ENCODE measurements around the gene PLEKHO2. TPM values are rescaled to one million over a fixed set of nuclear protein-coding genes. Genes with fewer than 3 reads are reported as not detected.

Gene PLEKHO2
- total and polyA plus RNA-seq, 2 experiments from 2014 or later, result 9.0 to 29.4 TPM

DNA sequence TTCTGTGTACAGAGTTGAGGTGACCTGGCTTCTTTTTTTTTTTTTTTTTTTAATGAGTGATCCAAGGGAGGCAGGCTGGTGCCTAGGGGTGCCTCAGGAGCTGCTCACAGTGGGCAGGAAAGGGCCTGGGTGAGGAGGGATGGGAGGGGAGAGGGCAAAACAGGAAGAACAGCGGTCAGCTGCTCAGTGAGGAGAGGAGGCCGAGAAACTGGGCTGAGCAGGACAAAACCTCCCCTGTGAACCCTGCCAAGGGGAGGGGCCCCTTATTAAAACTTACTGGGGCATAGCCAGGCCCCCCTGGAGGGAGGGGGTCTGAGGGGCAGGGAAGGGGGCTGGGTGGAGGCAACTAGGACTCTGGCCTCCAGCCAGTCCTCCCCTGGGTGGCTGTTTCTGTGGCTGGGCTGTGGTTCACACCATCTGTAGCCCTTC, 3.5 kb downstream of the PLEKHO2 start:
- peaks cover 58% of the 10 kb centered on the region for H3K4me1 ChIP-seq (ENCODE audit: insufficient read depth)
- H3K4me2 ChIP-seq, result peak overlapping the region; percentile 94; the same call in 1 of the 2 replicates
- DNase-seq (ENCODE audit: low spot score), result no peak
- H4K20me1 ChIP-seq (replicated peaks; ENCODE audit: insufficient read depth), result peaks cover 67% of the 10 kb centered on the region
- no peak overlapping the region for H3K27ac ChIP-seq (ENCODE audit: low read depth)
- H3K79me2 ChIP-seq (replicated peaks; ENCODE audit: insufficient read depth), result peaks cover 77% of the 10 kb centered on the region
- Mint-ChIP-seq H3K4me3 (peak overlapping the region; percentile 95; the same call in 1 of the 3 replicates), H3K9me3 (no peaks in the 10 kb centered on the region), H3K27me3 (ENCODE audit: insufficient read depth, low read depth, poor library complexity) (peaks cover 16% of the 10 kb centered on the region), H3K36me3 (ENCODE audit: low read depth) (peaks cover 24% of the 10 kb centered on the region), H3K27ac (no peak overlapping the region), H3K4me1 (peaks cover 61% of the 10 kb centered on the region)
- peaks cover 23% of the 10 kb centered on the region for H3F3A ChIP-seq (replicated peaks; ENCODE audit: low read depth)
- peaks cover 6% of the 10 kb centered on the region; the same call in 1 of the 2 replicates for H3K36me3 ChIP-seq (ENCODE audit: insufficient read depth)
- no peak overlapping the region for H2AFZ ChIP-seq
- H3K9me2 ChIP-seq (ENCODE audit: insufficient read depth), result no peaks in the 10 kb centered on the region
- TF ChIP-seq CREB1 (CRISPR knock-in tag; IDR thresholded peaks at IDR 0.05; ENCODE audit: low read depth) (no peak), POLR2AphosphoS5 (IDR thresholded peaks at IDR 0.05; ENCODE audit: low read depth) (no peak), NANOG (IDR thresholded peaks at IDR 0.05; ENCODE audit: borderline replicate concordance) (no peak)
- peak overlapping the region; percentile 88; the same call in 1 of the 2 replicates for H3K4me3 ChIP-seq
- no peak for ATAC-seq
- no peaks in the 10 kb centered on the region for H3K27me3 ChIP-seq (ENCODE audit: insufficient read depth)

DNA sequence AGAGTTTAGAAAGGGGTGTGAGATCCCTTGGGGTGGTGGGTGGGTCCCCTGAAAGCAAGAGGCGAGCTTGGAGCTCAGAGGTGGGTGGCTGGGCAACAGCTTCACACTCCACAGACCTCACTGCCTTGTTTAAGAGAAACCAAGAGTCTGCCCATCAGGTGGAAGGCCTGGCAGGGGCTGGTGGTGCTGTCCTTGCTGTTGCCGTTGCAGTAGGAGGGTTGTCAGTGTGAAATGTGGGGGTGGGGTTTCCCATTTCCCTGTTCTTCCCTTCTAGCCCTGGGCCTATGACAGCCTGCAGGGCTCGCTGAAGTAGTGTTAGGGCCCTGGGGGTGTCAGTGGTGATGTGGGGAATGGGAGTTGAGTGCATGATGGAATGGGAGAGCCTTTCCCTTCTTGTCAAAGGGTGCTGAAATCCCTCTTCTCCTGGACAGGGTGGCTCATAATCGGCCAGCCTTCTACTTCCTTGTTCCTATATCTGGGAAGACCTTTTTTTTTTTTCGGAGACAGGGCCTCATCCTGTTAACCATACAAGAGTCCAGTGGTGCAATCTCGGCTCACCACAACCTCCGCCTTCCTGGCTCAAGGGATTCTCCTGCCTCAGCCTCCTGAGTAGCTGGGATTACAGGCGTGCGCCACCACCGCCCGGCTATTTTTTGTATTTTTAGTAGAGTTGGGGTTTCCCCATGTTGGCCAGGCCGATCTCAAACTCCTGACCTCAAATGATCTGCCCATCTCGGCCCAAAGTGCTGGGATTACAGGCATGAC, 4.3 kb downstream of the PLEKHO2 start:
- peak overlapping the region; percentile 66; the same call in 1 of the 2 replicates for H3K27ac Mint-ChIP-seq
- H3K4me2 ChIP-seq, result peak overlapping the region; percentile 94; the same call in 1 of the 2 replicates
- peaks cover 75% of the 10 kb centered on the region for H4K20me1 ChIP-seq (replicated peaks; ENCODE audit: insufficient read depth)
- no peak overlapping the region for H2AFZ ChIP-seq
- H3K36me3 ChIP-seq (ENCODE audit: insufficient read depth), result peaks cover 13% of the 10 kb centered on the region; the same call in 1 of the 2 replicates
- no peaks in the 10 kb centered on the region for H3K9me3 Mint-ChIP-seq
- peaks cover 26% of the 10 kb centered on the region for H3K36me3 Mint-ChIP-seq (ENCODE audit: low read depth)
- ATAC-seq (no peak), DNase-seq (ENCODE audit: low spot score) (no peak)
- peaks cover 14% of the 10 kb centered on the region for H3K27me3 Mint-ChIP-seq (ENCODE audit: insufficient read depth, low read depth, poor library complexity)
- H3K27me3 ChIP-seq (ENCODE audit: insufficient read depth), result no peaks in the 10 kb centered on the region
- H3K4me1 Mint-ChIP-seq, result peaks cover 60% of the 10 kb centered on the region
- H3K4me1 ChIP-seq (ENCODE audit: insufficient read depth), result peaks cover 60% of the 10 kb centered on the region
- H3K27ac ChIP-seq (ENCODE audit: low read depth), result no peak overlapping the region
- H3K4me3 ChIP-seq, result no peak overlapping the region; the same call in 1 of the 2 replicates
- no peaks in the 10 kb centered on the region for H3K9me2 ChIP-seq (ENCODE audit: insufficient read depth)
- peaks cover 23% of the 10 kb centered on the region for H3F3A ChIP-seq (replicated peaks; ENCODE audit: low read depth)
- H3K4me3 Mint-ChIP-seq, result no peak overlapping the region; the same call in 2 of the 3 replicates
- peaks cover 85% of the 10 kb centered on the region for H3K79me2 ChIP-seq (replicated peaks; ENCODE audit: insufficient read depth)
- TF ChIP-seq ZNF114 (CRISPR knock-in tag; IDR thresholded peaks at IDR 0.05) (no peak), JUNB (IDR thresholded peaks at IDR 0.05; ENCODE audit: unreplicated experiment) (no peak), CREB1 (CRISPR knock-in tag; IDR thresholded peaks at IDR 0.05; ENCODE audit: low read depth) (no peak), ZNF331 (CRISPR knock-in tag; IDR thresholded peaks at IDR 0.05; ENCODE audit: low read depth) (no peak), STAT1 (IDR thresholded peaks at IDR 0.05; ENCODE audit: unreplicated experiment) (no peak), EZH2 (IDR thresholded peaks at IDR 0.05; ENCODE audit: low read depth, unreplicated experiment) (no peak), NANOG (IDR thresholded peaks at IDR 0.05; ENCODE audit: borderline replicate concordance) (no peak)
- TF ChIP-seq, protein P1, sequence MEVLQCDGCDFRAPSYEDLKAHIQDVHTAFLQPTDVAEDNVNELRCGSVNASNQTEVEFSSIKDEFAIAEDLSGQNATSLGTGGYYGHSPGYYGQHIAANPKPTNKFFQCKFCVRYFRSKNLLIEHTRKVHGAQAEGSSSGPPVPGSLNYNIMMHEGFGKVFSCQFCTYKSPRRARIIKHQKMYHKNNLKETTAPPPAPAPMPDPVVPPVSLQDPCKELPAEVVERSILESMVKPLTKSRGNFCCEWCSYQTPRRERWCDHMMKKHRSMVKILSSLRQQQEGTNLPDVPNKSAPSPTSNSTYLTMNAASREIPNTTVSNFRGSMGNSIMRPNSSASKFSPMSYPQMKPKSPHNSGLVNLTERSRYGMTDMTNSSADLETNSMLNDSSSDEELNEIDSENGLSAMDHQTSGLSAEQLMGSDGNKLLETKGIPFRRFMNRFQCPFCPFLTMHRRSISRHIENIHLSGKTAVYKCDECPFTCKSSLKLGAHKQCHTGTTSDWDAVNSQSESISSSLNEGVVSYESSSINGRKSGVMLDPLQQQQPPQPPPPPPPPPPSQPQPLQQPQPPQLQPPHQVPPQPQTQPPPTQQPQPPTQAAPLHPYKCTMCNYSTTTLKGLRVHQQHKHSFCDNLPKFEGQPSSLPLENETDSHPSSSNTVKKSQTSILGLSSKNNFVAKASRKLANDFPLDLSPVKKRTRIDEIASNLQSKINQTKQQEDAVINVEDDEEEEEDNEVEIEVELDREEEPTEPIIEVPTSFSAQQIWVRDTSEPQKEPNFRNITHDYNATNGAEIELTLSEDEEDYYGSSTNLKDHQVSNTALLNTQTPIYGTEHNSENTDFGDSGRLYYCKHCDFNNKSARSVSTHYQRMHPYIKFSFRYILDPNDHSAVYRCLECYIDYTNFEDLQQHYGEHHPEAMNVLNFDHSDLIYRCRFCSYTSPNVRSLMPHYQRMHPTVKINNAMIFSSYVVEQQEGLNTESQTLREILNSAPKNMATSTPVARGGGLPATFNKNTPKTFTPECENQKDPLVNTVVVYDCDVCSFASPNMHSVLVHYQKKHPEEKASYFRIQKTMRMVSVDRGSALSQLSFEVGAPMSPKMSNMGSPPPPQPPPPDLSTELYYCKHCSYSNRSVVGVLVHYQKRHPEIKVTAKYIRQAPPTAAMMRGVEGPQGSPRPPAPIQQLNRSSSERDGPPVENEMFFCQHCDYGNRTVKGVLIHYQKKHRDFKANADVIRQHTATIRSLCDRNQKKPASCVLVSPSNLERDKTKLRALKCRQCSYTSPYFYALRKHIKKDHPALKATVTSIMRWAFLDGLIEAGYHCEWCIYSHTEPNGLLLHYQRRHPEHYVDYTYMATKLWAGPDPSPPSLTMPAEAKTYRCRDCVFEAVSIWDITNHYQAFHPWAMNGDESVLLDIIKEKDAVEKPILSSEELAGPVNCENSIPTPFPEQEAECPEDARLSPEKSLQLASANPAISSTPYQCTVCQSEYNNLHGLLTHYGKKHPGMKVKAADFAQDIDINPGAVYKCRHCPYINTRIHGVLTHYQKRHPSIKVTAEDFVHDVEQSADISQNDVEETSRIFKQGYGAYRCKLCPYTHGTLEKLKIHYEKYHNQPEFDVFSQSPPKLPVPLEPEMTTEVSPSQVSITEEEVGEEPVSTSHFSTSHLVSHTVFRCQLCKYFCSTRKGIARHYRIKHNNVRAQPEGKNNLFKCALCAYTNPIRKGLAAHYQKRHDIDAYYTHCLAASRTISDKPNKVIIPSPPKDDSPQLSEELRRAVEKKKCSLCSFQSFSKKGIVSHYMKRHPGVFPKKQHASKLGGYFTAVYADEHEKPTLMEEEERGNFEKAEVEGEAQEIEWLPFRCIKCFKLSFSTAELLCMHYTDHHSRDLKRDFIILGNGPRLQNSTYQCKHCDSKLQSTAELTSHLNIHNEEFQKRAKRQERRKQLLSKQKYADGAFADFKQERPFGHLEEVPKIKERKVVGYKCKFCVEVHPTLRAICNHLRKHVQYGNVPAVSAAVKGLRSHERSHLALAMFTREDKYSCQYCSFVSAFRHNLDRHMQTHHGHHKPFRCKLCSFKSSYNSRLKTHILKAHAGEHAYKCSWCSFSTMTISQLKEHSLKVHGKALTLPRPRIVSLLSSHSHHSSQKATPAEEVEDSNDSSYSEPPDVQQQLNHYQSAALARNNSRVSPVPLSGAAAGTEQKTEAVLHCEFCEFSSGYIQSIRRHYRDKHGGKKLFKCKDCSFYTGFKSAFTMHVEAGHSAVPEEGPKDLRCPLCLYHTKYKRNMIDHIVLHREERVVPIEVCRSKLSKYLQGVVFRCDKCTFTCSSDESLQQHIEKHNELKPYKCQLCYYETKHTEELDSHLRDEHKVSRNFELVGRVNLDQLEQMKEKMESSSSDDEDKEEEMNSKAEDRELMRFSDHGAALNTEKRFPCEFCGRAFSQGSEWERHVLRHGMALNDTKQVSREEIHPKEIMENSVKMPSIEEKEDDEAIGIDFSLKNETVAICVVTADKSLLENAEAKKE (CRISPR knock-in tag; IDR thresholded peaks at IDR 0.05), result no peak
- TF ChIP-seq, protein P2, sequence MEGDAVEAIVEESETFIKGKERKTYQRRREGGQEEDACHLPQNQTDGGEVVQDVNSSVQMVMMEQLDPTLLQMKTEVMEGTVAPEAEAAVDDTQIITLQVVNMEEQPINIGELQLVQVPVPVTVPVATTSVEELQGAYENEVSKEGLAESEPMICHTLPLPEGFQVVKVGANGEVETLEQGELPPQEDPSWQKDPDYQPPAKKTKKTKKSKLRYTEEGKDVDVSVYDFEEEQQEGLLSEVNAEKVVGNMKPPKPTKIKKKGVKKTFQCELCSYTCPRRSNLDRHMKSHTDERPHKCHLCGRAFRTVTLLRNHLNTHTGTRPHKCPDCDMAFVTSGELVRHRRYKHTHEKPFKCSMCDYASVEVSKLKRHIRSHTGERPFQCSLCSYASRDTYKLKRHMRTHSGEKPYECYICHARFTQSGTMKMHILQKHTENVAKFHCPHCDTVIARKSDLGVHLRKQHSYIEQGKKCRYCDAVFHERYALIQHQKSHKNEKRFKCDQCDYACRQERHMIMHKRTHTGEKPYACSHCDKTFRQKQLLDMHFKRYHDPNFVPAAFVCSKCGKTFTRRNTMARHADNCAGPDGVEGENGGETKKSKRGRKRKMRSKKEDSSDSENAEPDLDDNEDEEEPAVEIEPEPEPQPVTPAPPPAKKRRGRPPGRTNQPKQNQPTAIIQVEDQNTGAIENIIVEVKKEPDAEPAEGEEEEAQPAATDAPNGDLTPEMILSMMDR (conservative IDR thresholded peaks at IDR 0.05; ENCODE audit: low read depth in 2 of 2), result no peak
